Body of pancreas (tissue), 4 donors: Measurements from ENCODE around the gene KPNA3.

ENCODE experiments used
- CTCF ChIP-seq, 7 experiments: fragments of 450-650 bp in 4 of 7; fragments of 200-600 bp in 3 of 7; sonication (generic) in 3 of 7; IDR thresholded peaks; one replicate each; pipeline ENCODE4 v1.5.1; 2016 to 2019; ENCODE audit warnings: antibody characterized with exemption in 7 of 7
- POLR2A ChIP-seq, 3 donors: fragments of 450-650 bp; IDR thresholded peaks; one replicate each; pipeline ENCODE4 v1.6.1; 2016; ENCODE audit warnings: antibody characterized with exemption in 3 of 3, mild to moderate bottlenecking in 2 of 3

- TF ChIP-seq CTCF (IDR thresholded peaks at IDR 0.05) (no peak), POLR2A (IDR thresholded peaks at IDR 0.05) (no peak)
These were observed 75.9 kb downstream of the KPNA3 start for GRCh38 chr13:49716615-49717014.
